NCI-H526 (cell line): ENCODE data around the gene RELN.
"Not testable (repeated sequence)": the region's sequence is repeated elsewhere in the genome, so short reads cannot be mapped to it uniquely, and the experiment has no call there.

Source experiments
- DNase-seq, 2 experiments: peaks; one replicate each; lab custom pipeline; 2025; lab: John Stamatoyannopoulos, UW

RELN gene

GRCh38 chr7:103793614-103794013 is 195.8 kb downstream of the RELN start:
- peak in 1 of 2 experiments; percentile 39 for DNase-seq

- no peak for DNase-seq
Observed at GRCh38 chr7:103791894-103792293, 197.6 kb downstream of the RELN start.

- DNase-seq, result not testable (repeated sequence)
Observed at GRCh38 chr7:103787041-103787440, 202.4 kb downstream of the RELN start.

GRCh38 chr7:103784646-103785286 is 204.7 kb downstream of the RELN start:
- DNase-seq, result no peak

GRCh38 chr7:103781409-103781808 is 208.0 kb downstream of the RELN start:
- DNase-seq, result no peak

- not testable (repeated sequence) for DNase-seq
Observed at GRCh38 chr7:103780561-103780960, 208.9 kb downstream of the RELN start.

- no peak for DNase-seq
Observed at GRCh38 chr7:103777440-103777839, 212.0 kb downstream of the RELN start.

- DNase-seq, result no peak
Observed at GRCh38 chr7:103773726-103774125, 215.7 kb downstream of the RELN start.

- no peak for DNase-seq
Observed at GRCh38 chr7:103772171-103772773, 217.2 kb downstream of the RELN start.

- DNase-seq, result no peak
Observed at GRCh38 chr7:103771294-103771693, 218.2 kb downstream of the RELN start.

GRCh38 chr7:103766660-103767059 is 222.8 kb downstream of the RELN start:
- no peak for DNase-seq

- DNase-seq, result no peak
Observed at GRCh38 chr7:103765901-103766300, 223.6 kb downstream of the RELN start.

- no peak for DNase-seq
Observed at GRCh38 chr7:103764901-103765300, 224.6 kb downstream of the RELN start.

- DNase-seq, result no peak
Observed at GRCh38 chr7:103762877-103763276, 226.6 kb downstream of the RELN start.

GRCh38 chr7:103762065-103762760 is 227.2 kb downstream of the RELN start:
- no peak for DNase-seq

- DNase-seq, result peak; percentile 23 to 41
Observed at GRCh38 chr7:103752995-103753394, 236.5 kb downstream of the RELN start.

GRCh38 chr7:103751311-103751880 is 238.1 kb downstream of the RELN start:
- DNase-seq, result no peak

- DNase-seq, result no peak
Observed at GRCh38 chr7:103748680-103749079, 240.8 kb downstream of the RELN start.

- no peak for DNase-seq
Observed at GRCh38 chr7:103735377-103735776, 254.1 kb downstream of the RELN start.

- DNase-seq, result no peak
Observed at GRCh38 chr7:103731169-103731568, 258.3 kb downstream of the RELN start.

GRCh38 chr7:103729026-103729425 is 260.4 kb downstream of the RELN start:
- no peak for DNase-seq

GRCh38 chr7:103727982-103728610 is 261.4 kb downstream of the RELN start:
- DNase-seq, result no peak
